ENCODE results near the gene MINDY4. TPM values are rescaled to one million over a fixed set of nuclear protein-coding genes. Genes with fewer than 3 reads are reported as not detected.

The MINDY4 gene
- total RNA-seq, 5 donors from 2014 or later (not counting 1 experiment from before 2014, with no cell fraction given) = 0.60 to 1.7 (median 1.2) TPM

DNA sequence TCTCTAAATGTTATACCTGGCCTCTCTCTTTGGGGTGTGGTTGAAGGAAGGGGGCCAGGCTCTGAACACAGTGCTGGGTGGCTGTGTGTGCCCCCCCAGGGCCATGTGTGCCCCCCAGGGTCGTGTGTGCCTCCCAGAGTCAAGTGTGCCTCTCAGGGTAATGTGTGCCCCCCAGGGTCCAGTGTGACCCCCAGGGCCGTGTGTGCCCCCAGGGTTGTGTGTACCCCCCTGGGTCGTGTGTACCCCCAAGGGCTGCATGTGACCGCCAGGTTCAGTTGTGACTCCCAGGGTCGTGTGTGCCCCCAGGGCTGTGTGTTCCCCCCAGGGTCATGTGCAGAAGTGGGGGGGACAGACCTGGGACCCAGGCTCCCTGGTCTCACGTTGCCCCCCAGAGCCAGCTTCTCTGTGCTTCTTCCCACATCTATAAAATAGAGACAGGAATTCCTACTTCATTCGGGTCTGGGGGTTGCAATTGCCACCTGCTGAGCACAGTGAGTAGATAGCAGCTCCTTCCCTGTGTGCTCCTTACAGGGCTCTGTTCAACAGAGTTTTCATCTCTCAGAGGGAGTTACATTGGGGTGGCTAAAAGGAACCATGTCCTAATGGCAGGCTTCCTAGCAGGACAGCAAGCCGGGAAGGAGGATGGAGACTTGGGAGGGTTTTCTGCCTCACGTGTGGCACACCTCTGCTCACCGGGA, 99.8 kb downstream of the MINDY4 start:
- Mint-ChIP-seq H3K9me3 (no peaks in the 10 kb centered on the region), H3K4me1 (no peaks in the 10 kb centered on the region), H3K27ac (no peak overlapping the region), H3K27me3 (no peaks in the 10 kb centered on the region), H3K4me3 (no peak overlapping the region), H3K36me3 (peaks cover 3% of the 10 kb centered on the region)
- ChIA-PET CTCF (interaction anchor here in 1 of 2 donors (1.0 kb wide), 1 partner anchor 112 kb away, joined by 3 read pairs; no protein-coding TSS in a partner anchor), POLR2A (no interaction called here)
- 72% methylated on average over 4 of the region's 10 CpGs for WGBS (ENCODE audit: insufficient coverage)
- no peak for ATAC-seq (replicated peaks in 1 of 4)
- Histone ChIP-seq H3K27me3 (replicated peaks in 1 of 2; ENCODE audit: control insufficient read depth in 2 of 2, extremely low read depth in 1 of 2, insufficient read depth in 2 of 2, low read length in 1 of 2) (no peaks in the 10 kb centered on the region), H3K4me3 (ENCODE audit: control insufficient read depth in 1 of 2, extremely low read depth in 1 of 2, low read length in 1 of 2) (no peak overlapping the region), H3K4me1 (ENCODE audit: control insufficient read depth in 1 of 2, extremely low read depth in 1 of 2, insufficient read depth in 2 of 2, low read length in 2 of 2) (no peaks in the 10 kb centered on the region), H3K9me3 (no peaks in the 10 kb centered on the region), H3K27ac (ENCODE audit: low read length) (no peak overlapping the region), H3K36me3 (ENCODE audit: control insufficient read depth in 2 of 2, extremely low read depth in 1 of 2, insufficient read depth in 1 of 2, low read length in 1 of 2) (no peaks in the 10 kb centered on the region)
- no peak for DNase-seq

GRCh38 chr7:30871655-30872054, 100.4 kb downstream of the MINDY4 start:
- no peaks in the 10 kb centered on the region for H3K9me3 ChIP-seq
- H3K27ac ChIP-seq (ENCODE audit: low read length) = no peak overlapping the region
- no peak overlapping the region for H3K4me3 ChIP-seq (ENCODE audit: control insufficient read depth in 1 of 2, extremely low read depth in 1 of 2, low read length in 1 of 2)
- WGBS (ENCODE audit: insufficient coverage) = 95% methylated on average over 4 of the region's 5 CpGs
- no peaks in the 10 kb centered on the region for H3K4me1 Mint-ChIP-seq
- no peaks in the 10 kb centered on the region for H3K9me3 Mint-ChIP-seq
- H3K4me1 ChIP-seq (ENCODE audit: control insufficient read depth in 1 of 2, extremely low read depth in 1 of 2, insufficient read depth in 2 of 2, low read length in 2 of 2) = no peaks in the 10 kb centered on the region
- ChIA-PET CTCF (no interaction called here), POLR2A (no interaction called here)
- H3K36me3 Mint-ChIP-seq = peaks cover 3% of the 10 kb centered on the region
- no peaks in the 10 kb centered on the region for H3K27me3 Mint-ChIP-seq
- H3K27me3 ChIP-seq (replicated peaks in 1 of 2; ENCODE audit: control insufficient read depth in 2 of 2, extremely low read depth in 1 of 2, insufficient read depth in 2 of 2, low read length in 1 of 2) = no peaks in the 10 kb centered on the region
- H3K36me3 ChIP-seq (ENCODE audit: control insufficient read depth in 2 of 2, extremely low read depth in 1 of 2, insufficient read depth in 1 of 2, low read length in 1 of 2) = no peaks in the 10 kb centered on the region
- DNase-seq (no peak), ATAC-seq (replicated peaks in 1 of 4) (no peak)
- no peak overlapping the region for H3K27ac Mint-ChIP-seq
- no peak overlapping the region for H3K4me3 Mint-ChIP-seq

GRCh38 chr7:30873207-30873606, 102.0 kb downstream of the MINDY4 start:
- Mint-ChIP-seq H3K27ac (no peak overlapping the region), H3K27me3 (no peaks in the 10 kb centered on the region), H3K36me3 (peaks cover 3% of the 10 kb centered on the region), H3K9me3 (no peaks in the 10 kb centered on the region), H3K4me3 (no peak overlapping the region), H3K4me1 (no peaks in the 10 kb centered on the region)
- H3K4me1 ChIP-seq (ENCODE audit: control insufficient read depth in 1 of 2, extremely low read depth in 1 of 2, insufficient read depth in 2 of 2, low read length in 2 of 2) = no peaks in the 10 kb centered on the region
- CTCF ChIA-PET = no interaction called here
- no peaks in the 10 kb centered on the region for H3K36me3 ChIP-seq (ENCODE audit: control insufficient read depth in 2 of 2, extremely low read depth in 1 of 2, insufficient read depth in 1 of 2, low read length in 1 of 2)
- no peak overlapping the region for H3K4me3 ChIP-seq (ENCODE audit: control insufficient read depth in 1 of 2, extremely low read depth in 1 of 2, low read length in 1 of 2)
- POLR2A ChIA-PET = no interaction called here
- no CpG with 5 or more reads among the region's 2 CpGs for WGBS (ENCODE audit: insufficient coverage)
- H3K9me3 ChIP-seq = no peaks in the 10 kb centered on the region
- H3K27me3 ChIP-seq (replicated peaks in 1 of 2; ENCODE audit: control insufficient read depth in 2 of 2, extremely low read depth in 1 of 2, insufficient read depth in 2 of 2, low read length in 1 of 2) = no peaks in the 10 kb centered on the region
- DNase-seq (no peak), ATAC-seq (replicated peaks in 1 of 4) (no peak)
- no peak overlapping the region for H3K27ac ChIP-seq (ENCODE audit: low read length)

DNA sequence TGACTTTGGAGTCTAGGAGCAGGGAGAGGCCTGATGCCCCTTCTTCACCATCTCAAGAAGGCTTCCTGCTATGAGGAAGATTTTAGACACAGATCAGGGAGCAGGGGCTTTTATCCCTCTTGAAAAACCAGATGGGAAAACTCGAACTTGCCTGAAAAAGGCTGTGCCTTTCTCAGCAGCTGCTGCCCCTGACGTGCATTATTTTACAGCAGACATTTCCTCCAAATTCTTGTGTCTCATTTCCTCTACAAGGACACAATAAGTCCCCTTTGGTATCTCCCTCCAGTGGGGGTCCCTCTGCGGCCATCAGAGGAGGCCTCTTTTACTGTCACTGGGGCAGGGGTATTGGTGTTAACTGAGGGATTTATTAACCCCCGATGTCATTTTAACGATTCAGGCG, 102.4 kb downstream of the MINDY4 start:
- Mint-ChIP-seq H3K9me3 (no peaks in the 10 kb centered on the region), H3K36me3 (peaks cover 3% of the 10 kb centered on the region), H3K27me3 (no peaks in the 10 kb centered on the region), H3K4me1 (no peaks in the 10 kb centered on the region), H3K27ac (no peak overlapping the region), H3K4me3 (no peak overlapping the region)
- ChIA-PET POLR2A (no interaction called here), CTCF (no interaction called here)
- DNase-seq = no peak
- 86% methylated on average over 2 of the region's 6 CpGs for WGBS (ENCODE audit: insufficient coverage)
- no peaks in the 10 kb centered on the region for H3K9me3 ChIP-seq
- no peak overlapping the region for H3K4me3 ChIP-seq (ENCODE audit: control insufficient read depth in 1 of 2, extremely low read depth in 1 of 2, low read length in 1 of 2)
- H3K4me1 ChIP-seq (ENCODE audit: control insufficient read depth in 1 of 2, extremely low read depth in 1 of 2, insufficient read depth in 2 of 2, low read length in 2 of 2) = no peaks in the 10 kb centered on the region
- no peaks in the 10 kb centered on the region for H3K36me3 ChIP-seq (ENCODE audit: control insufficient read depth in 2 of 2, extremely low read depth in 1 of 2, insufficient read depth in 1 of 2, low read length in 1 of 2)
- ATAC-seq (replicated peaks in 1 of 4) = no peak
- H3K27me3 ChIP-seq (replicated peaks in 1 of 2; ENCODE audit: control insufficient read depth in 2 of 2, extremely low read depth in 1 of 2, insufficient read depth in 2 of 2, low read length in 1 of 2) = no peaks in the 10 kb centered on the region
- no peak overlapping the region for H3K27ac ChIP-seq (ENCODE audit: low read length)

DNA sequence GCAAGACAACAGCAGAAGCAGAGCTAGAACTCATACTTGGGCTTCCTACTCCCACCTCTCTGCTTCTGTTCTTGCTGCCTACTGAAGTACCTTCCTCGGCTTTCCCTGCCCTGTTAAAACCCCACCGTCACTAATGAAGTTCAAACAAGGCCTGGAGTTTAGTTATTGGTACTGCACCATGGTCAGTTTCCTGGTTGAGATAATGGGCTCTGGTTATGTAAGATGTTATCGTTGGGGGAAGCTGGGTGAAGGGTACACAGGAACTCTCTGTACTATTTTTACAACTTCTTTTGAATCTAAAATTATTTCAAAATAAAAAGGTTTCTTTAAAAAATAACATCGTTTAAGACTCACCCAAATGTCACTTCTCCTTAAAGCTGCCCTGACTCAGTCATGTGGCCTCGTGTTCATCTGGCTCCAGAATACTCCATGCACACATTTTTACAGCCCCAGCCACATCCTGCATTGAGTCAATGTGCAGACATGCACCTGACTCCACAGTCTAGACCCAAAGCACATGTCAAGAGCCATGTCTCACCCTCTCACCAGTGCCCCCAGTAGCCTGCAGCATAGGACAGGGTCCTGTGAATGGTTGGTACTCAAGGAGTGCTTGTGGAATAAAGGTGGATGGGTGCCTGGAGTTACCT, 103.6 kb downstream of the MINDY4 start:
- 65% methylated on average over 2 of the region's 5 CpGs for WGBS (ENCODE audit: insufficient coverage)
- Mint-ChIP-seq H3K4me3 (no peak overlapping the region), H3K36me3 (peaks cover 3% of the 10 kb centered on the region), H3K27me3 (no peaks in the 10 kb centered on the region), H3K27ac (no peak overlapping the region), H3K4me1 (no peaks in the 10 kb centered on the region), H3K9me3 (no peaks in the 10 kb centered on the region)
- DNase-seq (no peak), ATAC-seq (replicated peaks in 1 of 4) (no peak)
- Histone ChIP-seq H3K4me1 (ENCODE audit: control insufficient read depth in 1 of 2, extremely low read depth in 1 of 2, insufficient read depth in 2 of 2, low read length in 2 of 2) (no peaks in the 10 kb centered on the region), H3K27me3 (replicated peaks in 1 of 2; ENCODE audit: control insufficient read depth in 2 of 2, extremely low read depth in 1 of 2, insufficient read depth in 2 of 2, low read length in 1 of 2) (no peaks in the 10 kb centered on the region), H3K9me3 (no peaks in the 10 kb centered on the region), H3K27ac (ENCODE audit: low read length) (no peak overlapping the region), H3K36me3 (ENCODE audit: control insufficient read depth in 2 of 2, extremely low read depth in 1 of 2, insufficient read depth in 1 of 2, low read length in 1 of 2) (no peaks in the 10 kb centered on the region), H3K4me3 (ENCODE audit: control insufficient read depth in 1 of 2, extremely low read depth in 1 of 2, low read length in 1 of 2) (no peak overlapping the region)
- ChIA-PET POLR2A (no interaction called here), CTCF (no interaction called here)

DNA sequence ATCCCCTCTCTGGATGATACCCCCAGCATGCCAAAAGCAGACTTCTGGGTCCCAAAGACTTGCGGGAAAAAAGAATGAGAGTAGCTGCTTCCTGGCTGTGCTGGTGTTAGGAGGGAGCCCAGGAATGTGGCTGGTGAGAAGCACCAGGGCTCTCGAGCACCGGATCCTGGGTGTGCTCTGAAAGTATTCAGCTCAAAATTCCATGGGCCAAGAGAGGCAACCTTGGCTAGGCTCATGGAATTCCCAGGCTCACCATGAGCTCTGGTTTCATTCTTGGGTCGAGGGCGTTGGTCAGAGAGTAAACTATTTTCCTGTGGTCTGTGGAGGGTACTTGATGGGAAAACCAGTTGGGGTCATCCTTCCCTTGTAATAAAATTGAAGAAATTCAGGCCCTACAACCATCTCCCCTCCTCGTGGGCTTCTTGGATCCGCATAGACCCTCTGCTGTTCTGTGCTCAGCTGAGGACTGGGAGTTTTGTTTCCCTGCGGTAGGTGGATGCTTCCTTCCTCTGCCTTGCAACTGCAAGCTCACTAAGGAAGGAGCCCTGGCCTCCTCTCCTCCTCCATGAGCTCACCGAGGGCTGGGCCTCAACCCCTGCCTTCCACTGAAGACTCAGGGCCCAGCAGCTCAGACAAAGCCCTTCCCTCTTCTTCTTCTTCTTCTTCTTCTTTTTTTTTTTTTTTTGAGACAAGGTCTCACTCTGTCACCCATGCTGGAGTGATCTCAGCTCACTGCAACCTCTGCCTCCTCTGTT, 106.0 kb downstream of the MINDY4 start:
- H3K36me3 ChIP-seq (ENCODE audit: control insufficient read depth in 2 of 2, extremely low read depth in 1 of 2, insufficient read depth in 1 of 2, low read length in 1 of 2) = no peaks in the 10 kb centered on the region
- peaks cover 3% of the 10 kb centered on the region for H3K36me3 Mint-ChIP-seq
- H3K4me3 ChIP-seq (ENCODE audit: control insufficient read depth in 1 of 2, extremely low read depth in 1 of 2, low read length in 1 of 2) = no peak overlapping the region
- CTCF ChIA-PET = interaction anchor here in 1 of 2 donors (0.7 kb wide), 1 partner anchor 17 kb away, joined by 4 read pairs; no protein-coding TSS in a partner anchor
- POLR2A ChIA-PET = no interaction called here
- H3K27me3 ChIP-seq (replicated peaks in 1 of 2; ENCODE audit: control insufficient read depth in 2 of 2, extremely low read depth in 1 of 2, insufficient read depth in 2 of 2, low read length in 1 of 2) = no peaks in the 10 kb centered on the region
- H3K9me3 ChIP-seq = no peaks in the 10 kb centered on the region
- no peak for DNase-seq
- ATAC-seq (replicated peaks in 1 of 4) = no peak
- no peak overlapping the region for H3K27ac ChIP-seq (ENCODE audit: low read length)
- no peaks in the 10 kb centered on the region for H3K4me1 Mint-ChIP-seq
- H3K27me3 Mint-ChIP-seq = no peaks in the 10 kb centered on the region
- 72% methylated on average over 7 of the region's 9 CpGs for WGBS (ENCODE audit: insufficient coverage)
- H3K4me3 Mint-ChIP-seq = no peak overlapping the region
- no peaks in the 10 kb centered on the region for H3K4me1 ChIP-seq (ENCODE audit: control insufficient read depth in 1 of 2, extremely low read depth in 1 of 2, insufficient read depth in 2 of 2, low read length in 2 of 2)
- H3K9me3 Mint-ChIP-seq = no peaks in the 10 kb centered on the region
- no peak overlapping the region for H3K27ac Mint-ChIP-seq

Data from T-cell (primary cell).